Breast epithelium (tissue), 4 donors: ENCODE measurements around the gene VPS72. TPM values are rescaled to one million over a fixed set of nuclear protein-coding genes. Genes with fewer than 3 reads are reported as not detected.
"Not testable (repeated sequence)": the region's sequence is repeated elsewhere in the genome, so short reads cannot be mapped to it uniquely, and the experiment has no call there.

ENCODE experiments used
- DNase-seq, 2 donors: peaks; one replicate each; pipeline ENCODE4 v3.0.0-alpha.2; 2019; ENCODE audit warnings: low spot score in 2 of 2
- H3K27ac ChIP-seq, 2 donors: fragments of 200-600 bp; sonication (generic) in 1 of 2; one replicate each; pipeline ENCODE4 v1.5.1; 2016 to 2019; ENCODE audit warnings: mild to moderate bottlenecking in 1 of 2
- H3K27me3 ChIP-seq, 2 donors: fragments of 200-600 bp; sonication (generic) in 1 of 2; one replicate each; pipeline versions ENCODE4 v1.5.1 to v1.6.0; 2017 to 2019; ENCODE audit warnings: control low read depth in 1 of 2, mild to moderate bottlenecking in 1 of 2
- H3K36me3 ChIP-seq: fragments of 200-600 bp; one replicate; pipeline ENCODE4 v1.5.1; 2019
- H3K4me1 ChIP-seq, 2 donors: fragments of 200-600 bp; sonication (generic); one replicate each; pipeline ENCODE4 v1.5.1; 2016 to 2019; ENCODE audit warnings: control low read depth in 1 of 2
- H3K4me3 ChIP-seq, 3 donors: fragments of 200-600 bp; sonication (generic); 1 replicate in 2 of 3; 2 replicates in 1 of 3; pipeline ENCODE4 v1.5.1; 2016 to 2019; ENCODE audit warnings: mild to moderate bottlenecking in 3 of 3, moderate library complexity in 2 of 3
- H3K9me3 ChIP-seq, 2 donors: fragments of 200-600 bp; sonication (generic) in 1 of 2; one replicate each; pipeline ENCODE4 v1.5.1; 2016 to 2019; ENCODE audit warnings: control low read depth in 1 of 2
- POLR2A ChIP-seq: fragments of 450-650 bp; IDR thresholded peaks from one replicate; pipeline ENCODE4 v1.6.1; 2016; ENCODE audit warnings: antibody characterized with exemption, mild to moderate bottlenecking, moderate library complexity
- POLR2AphosphoS5 ChIP-seq, 3 donors: sonication (generic); formaldehyde crosslinking; IDR thresholded peaks; one replicate each; pipeline ENCODE4 v1.6.1; 2017; ENCODE audit warnings: antibody characterized with exemption in 3 of 3
- intact Hi-C: fragments of 100-400 bp; cut with DNase I; formaldehyde crosslinking; loops from one replicate; pipeline ENCODE4 v1.15.1; 2023; ENCODE audit warnings: low total_unique reads
- total RNA-seq, 3 donors: library from RNA; depleted of rRNA; stranded (reverse); fragments of >200 nt; gene quantifications; one replicate each; pipeline ENCODE4 v1.1.0, GENCODE V29; 2016
- TF ChIP-seq, protein P1 (sequence below), 3 donors: fragments of 450-650 bp; IDR thresholded peaks; one replicate each; pipeline ENCODE4 v1.5.1; 2016 to 2017; ENCODE audit warnings: antibody characterized with exemption in 3 of 3, mild to moderate bottlenecking in 3 of 3, moderate library complexity in 3 of 3

VPS72 gene
- total RNA-seq, 3 donors from 2014 or later, result 34.6 to 49.0 (median 34.7) TPM

GRCh38 chr1:151193856-151194255, 3.9 kb upstream of the VPS72 start:
- H3K4me3 ChIP-seq, result no peak overlapping the region

DNA sequence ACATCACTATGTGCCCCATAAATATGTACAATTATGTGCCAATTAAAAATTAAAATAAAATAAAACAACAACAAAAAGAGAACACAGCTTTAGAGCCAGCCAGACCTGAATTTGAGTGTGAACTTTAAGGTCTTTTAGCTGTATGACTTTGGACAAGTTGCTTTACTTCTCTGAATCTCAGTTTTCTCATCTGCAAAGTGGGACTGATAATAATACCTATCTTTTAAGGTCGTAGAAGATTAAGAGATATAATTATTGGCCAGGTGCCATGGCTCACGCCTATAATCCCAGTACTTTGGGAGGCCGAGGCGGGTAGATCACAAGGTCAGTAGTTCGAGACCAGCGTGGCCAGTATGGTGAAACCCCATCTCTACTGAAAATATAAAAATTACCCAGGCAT, 3.3 kb upstream of the VPS72 start:
- H3K27me3 ChIP-seq, result no peaks in the 10 kb centered on the region
- no peak overlapping the region for H3K27ac ChIP-seq
- peaks cover 0 to 10% of the 10 kb centered on the region in 2 donors for H3K4me1 ChIP-seq
- no peak for DNase-seq
- intact Hi-C loops, result no loop called here
- H3K4me3 ChIP-seq, result no peak overlapping the region
- TF ChIP-seq POLR2AphosphoS5 (IDR thresholded peaks at IDR 0.05) (no peak), POLR2A (no peak)
- TF ChIP-seq, protein P1, sequence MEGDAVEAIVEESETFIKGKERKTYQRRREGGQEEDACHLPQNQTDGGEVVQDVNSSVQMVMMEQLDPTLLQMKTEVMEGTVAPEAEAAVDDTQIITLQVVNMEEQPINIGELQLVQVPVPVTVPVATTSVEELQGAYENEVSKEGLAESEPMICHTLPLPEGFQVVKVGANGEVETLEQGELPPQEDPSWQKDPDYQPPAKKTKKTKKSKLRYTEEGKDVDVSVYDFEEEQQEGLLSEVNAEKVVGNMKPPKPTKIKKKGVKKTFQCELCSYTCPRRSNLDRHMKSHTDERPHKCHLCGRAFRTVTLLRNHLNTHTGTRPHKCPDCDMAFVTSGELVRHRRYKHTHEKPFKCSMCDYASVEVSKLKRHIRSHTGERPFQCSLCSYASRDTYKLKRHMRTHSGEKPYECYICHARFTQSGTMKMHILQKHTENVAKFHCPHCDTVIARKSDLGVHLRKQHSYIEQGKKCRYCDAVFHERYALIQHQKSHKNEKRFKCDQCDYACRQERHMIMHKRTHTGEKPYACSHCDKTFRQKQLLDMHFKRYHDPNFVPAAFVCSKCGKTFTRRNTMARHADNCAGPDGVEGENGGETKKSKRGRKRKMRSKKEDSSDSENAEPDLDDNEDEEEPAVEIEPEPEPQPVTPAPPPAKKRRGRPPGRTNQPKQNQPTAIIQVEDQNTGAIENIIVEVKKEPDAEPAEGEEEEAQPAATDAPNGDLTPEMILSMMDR (IDR thresholded peaks at IDR 0.05), result no peak
- H3K9me3 ChIP-seq, result no peaks in the 10 kb centered on the region
- no peaks in the 10 kb centered on the region for H3K36me3 ChIP-seq

More at GRCh38 chr1:151193856-151194255, 3.9 kb upstream of the VPS72 start:
- Histone ChIP-seq H3K9me3 (no peaks in the 10 kb centered on the region), H3K27me3 (no peaks in the 10 kb centered on the region), H3K27ac (peak overlapping the region in 1 of 2 donors; percentile 92), H3K4me1 (peaks cover 0 to 5% of the 10 kb centered on the region in 2 donors), H3K36me3 (no peaks in the 10 kb centered on the region)
- intact Hi-C loops, result no loop called here
- TF ChIP-seq POLR2A, result no peak
- TF ChIP-seq, protein P1 (IDR thresholded peaks at IDR 0.05), result no peak
- no peak for DNase-seq

- no peak for DNase-seq
- Histone ChIP-seq H3K27ac (no peak overlapping the region), H3K4me3 (no peak overlapping the region), H3K9me3 (no peaks in the 10 kb centered on the region), H3K36me3 (no peaks in the 10 kb centered on the region), H3K4me1 (peaks cover 0 to 12% of the 10 kb centered on the region in 2 donors), H3K27me3 (no peaks in the 10 kb centered on the region)
- TF ChIP-seq POLR2AphosphoS5 (IDR thresholded peaks at IDR 0.05) (no peak), POLR2A (no peak)
- TF ChIP-seq, protein P1 (IDR thresholded peaks at IDR 0.05), result no peak
- intact Hi-C loops, result no loop called here
Observed at GRCh38 chr1:151192047-151192446, 2.0 kb upstream of the VPS72 start.

DNA sequence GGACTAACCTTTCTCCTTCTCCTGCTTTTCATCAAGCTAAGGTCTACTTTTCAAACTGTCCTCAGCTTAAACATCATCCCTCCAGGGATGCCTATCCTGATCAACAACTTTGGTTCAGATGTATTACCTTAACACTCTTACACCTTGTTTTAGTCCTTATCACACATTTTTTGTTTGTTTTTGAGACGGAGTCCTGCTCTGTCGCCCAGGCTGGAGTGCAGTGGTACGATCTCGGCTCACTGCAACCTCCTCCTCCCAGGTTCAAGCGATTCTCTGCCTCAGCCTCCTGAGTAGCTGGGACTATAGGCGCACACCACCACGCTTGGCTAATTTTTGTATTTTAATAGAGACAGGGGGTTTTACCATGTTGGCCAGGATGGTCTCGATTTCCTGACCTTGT, 1.3 kb downstream of the VPS72 start:
- intact Hi-C loops, H3K9me3 ChIP-seq, H3K27me3 ChIP-seq, DNase-seq, H3K36me3 ChIP-seq: not testable (repeated sequence)
- H3K4me3 ChIP-seq, result peak overlapping the region; percentile 86 to 93 (median 89)
- H3K27ac ChIP-seq, result peak overlapping the region in 1 of 2 donors; percentile 85
- peaks cover 0 to 12% of the 10 kb centered on the region in 2 donors for H3K4me1 ChIP-seq

- intact Hi-C loops, result no loop called here
- Histone ChIP-seq H3K4me1 (peaks cover 0 to 12% of the 10 kb centered on the region in 2 donors), H3K27me3 (no peaks in the 10 kb centered on the region), H3K9me3 (no peaks in the 10 kb centered on the region), H3K4me3 (no peak overlapping the region), H3K27ac (no peak overlapping the region), H3K36me3 (no peaks in the 10 kb centered on the region)
- TF ChIP-seq, protein P1 (IDR thresholded peaks at IDR 0.05), result no peak
- TF ChIP-seq POLR2AphosphoS5 (IDR thresholded peaks at IDR 0.05) (no peak), POLR2A (no peak)
- DNase-seq, result no peak
Observed at GRCh38 chr1:151187205-151187604, 2.8 kb downstream of the VPS72 start.

DNA sequence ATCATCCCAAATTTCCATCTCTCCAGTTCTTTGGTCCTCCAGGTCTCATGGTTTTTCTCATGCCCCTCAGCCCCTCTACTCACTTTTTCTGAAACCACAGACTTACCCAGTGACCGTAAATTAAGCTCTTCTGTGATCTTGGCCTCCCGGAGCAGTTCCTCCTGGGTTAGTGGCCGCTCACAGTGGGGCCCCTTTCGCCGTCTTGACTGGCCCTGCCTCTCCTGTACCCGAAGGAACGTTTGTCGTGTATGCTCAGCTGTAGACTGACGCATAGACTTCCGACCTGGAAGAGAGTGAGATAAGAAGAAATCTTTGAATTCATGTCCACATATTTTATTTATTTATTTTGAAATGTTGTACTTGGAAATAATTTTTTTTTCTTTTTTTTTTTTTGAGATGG, 5.8 kb downstream of the VPS72 start:
- Histone ChIP-seq H3K4me1 (peaks cover 0 to 10% of the 10 kb centered on the region in 2 donors), H3K27me3 (no peaks in the 10 kb centered on the region), H3K4me3 (no peak overlapping the region), H3K36me3 (no peaks in the 10 kb centered on the region), H3K9me3 (no peaks in the 10 kb centered on the region), H3K27ac (no peak overlapping the region)
- DNase-seq, result no peak
- no peak for TF ChIP-seq POLR2AphosphoS5 (IDR thresholded peaks at IDR 0.05)
- no peak for TF ChIP-seq POLR2A
- TF ChIP-seq, protein P1 (IDR thresholded peaks at IDR 0.05), result no peak
- intact Hi-C loops, result no loop called here
